ENCODE results near the gene GOLGA6L9.
"Not testable (repeated sequence)": the region's sequence is repeated elsewhere in the genome, so short reads cannot be mapped to it uniquely, and the experiment has no call there.

DNA sequence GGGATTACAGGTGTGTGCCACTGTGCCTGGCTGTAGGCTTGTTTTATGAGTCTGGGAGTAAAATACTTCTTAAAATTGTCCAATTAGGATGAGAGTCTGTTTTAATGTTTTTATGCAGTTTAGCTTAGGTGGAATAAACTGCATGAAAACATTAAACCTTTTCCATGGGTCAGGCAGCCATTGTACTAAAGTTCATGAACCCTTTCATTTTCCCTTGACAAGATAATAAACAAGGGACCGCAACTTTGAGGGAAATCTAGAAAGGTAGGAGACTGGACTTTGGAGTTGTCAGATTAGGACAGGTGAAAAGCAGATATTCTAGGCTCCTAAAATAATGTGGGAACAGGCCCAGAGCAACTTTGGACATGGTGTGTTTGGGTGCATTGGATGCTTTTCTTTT is 27.3 kb upstream of the GOLGA6L9 start:
- not testable (repeated sequence) for TF ChIP-seq ZBTB33 (IDR thresholded peaks at IDR 0.05; ENCODE audit: borderline replicate concordance, low read depth); CTCF (IDR thresholded peaks at IDR 0.05); YY1 (IDR thresholded peaks at IDR 0.05; ENCODE audit: low read depth); TCF12 (IDR thresholded peaks at IDR 0.05); RFX5 (IDR thresholded peaks at IDR 0.05; ENCODE audit: low read length)
